GM23248 (cell line): ENCODE results near the gene CD1D. TPM values are rescaled to one million over a fixed set of nuclear protein-coding genes. Genes with fewer than 3 reads are reported as not detected.

Source experiments
- DNase-seq: peaks from one replicate; pipeline ENCODE4 v3.0.0-alpha.2; 2015
- H2AFZ ChIP-seq: fragments of 200-600 bp; sonication (generic); 2 replicates; pipeline ENCODE4 v1.6.1; 2016; ENCODE audit warnings: antibody characterized with exemption
- H3F3A ChIP-seq: fragments of 200-600 bp; sonication (generic); 2 replicates; pipeline ENCODE4 v1.6.1; 2016; ENCODE audit warnings: mild to moderate bottlenecking, antibody characterized with exemption, mixed run types; ENCODE audit not compliant: insufficient read depth
- H3K27ac ChIP-seq: fragments of 200-600 bp; sonication (generic); 2 replicates; pipeline ENCODE4 v1.5.1; 2016; ENCODE audit warnings: mild to moderate bottlenecking
- H3K27me3 ChIP-seq: fragments of 200-600 bp; sonication (generic); replicated peaks from 2 replicates; pipeline ENCODE4 v1.6.1; 2016; ENCODE audit warnings: mild to moderate bottlenecking; ENCODE audit not compliant: insufficient read depth
- H3K36me3 ChIP-seq: fragments of 200-600 bp; sonication (generic); 2 replicates; pipeline ENCODE4 v1.6.1; 2016; ENCODE audit warnings: low read depth, mild to moderate bottlenecking
- H3K4me1 ChIP-seq: fragments of 200-600 bp; sonication (generic); 2 replicates; pipeline ENCODE4 v1.6.1; 2016; ENCODE audit warnings: mild to moderate bottlenecking; ENCODE audit not compliant: insufficient read depth
- H3K4me2 ChIP-seq: fragments of 200-600 bp; sonication (generic); one replicate; pipeline ENCODE4 v1.6.1; 2016; ENCODE audit warnings: mild to moderate bottlenecking; ENCODE audit not compliant: unreplicated experiment
- H3K4me3 ChIP-seq: fragments of 200-600 bp; sonication (generic); 2 replicates; pipeline ENCODE4 v1.5.1; 2016; ENCODE audit warnings: mild to moderate bottlenecking
- H3K79me2 ChIP-seq: fragments of 200-600 bp; sonication (generic); 2 replicates; pipeline ENCODE4 v1.6.1; 2016; ENCODE audit warnings: mild to moderate bottlenecking; ENCODE audit not compliant: insufficient read depth
- H3K9ac ChIP-seq: fragments of 200-600 bp; sonication (generic); 2 replicates; pipeline ENCODE4 v1.6.1; 2016; ENCODE audit warnings: mild to moderate bottlenecking
- H3K9me2 ChIP-seq: fragments of 200-600 bp; sonication (generic); 2 replicates; pipeline ENCODE4 v1.6.1; 2016; ENCODE audit warnings: mixed run types, mild to moderate bottlenecking, moderate library complexity; ENCODE audit not compliant: insufficient read depth
- H3K9me3 ChIP-seq: fragments of 200-600 bp; sonication (generic); one replicate; pipeline ENCODE4 v1.6.1; 2017; ENCODE audit warnings: low read depth
- H4K20me1 ChIP-seq: fragments of 200-600 bp; sonication (generic); 2 replicates; pipeline ENCODE4 v1.6.0; 2016; ENCODE audit not compliant: insufficient read depth
- EZH2 ChIP-seq: fragments of 200-600 bp; sonication (generic); IDR thresholded peaks from 2 replicates; pipeline ENCODE4 v1.6.1; 2018; ENCODE audit warnings: antibody characterized with exemption, mild to moderate bottlenecking; ENCODE audit not compliant: insufficient read depth, poor library complexity, severe bottlenecking
- EZH2phosphoT487 ChIP-seq: fragments of 200-600 bp; sonication (generic); IDR thresholded peaks from 2 replicates; pipeline ENCODE4 v1.6.1; 2018; ENCODE audit warnings: antibody characterized with exemption, moderate library complexity, mild to moderate bottlenecking, low read depth; ENCODE audit not compliant: insufficient read depth
- WGBS, 2 experiments: methylation state at CpG; one replicate each; pipeline ENCODE4 v1.1.6; 2015 to 2017; ENCODE audit warnings: low lambda C conversion rate in 2 of 2, low coverage in 1 of 2; ENCODE audit errors: missing lambda C conversion rate in 2 of 2; 5-methylcytosine and 5-hydroxymethylcytosine counted together
- in situ Hi-C: fragments of 300-500 bp; cut with MboI; formaldehyde crosslinking; loops from 2 replicates; pipeline ENCODE4 v1.15.0; 2020
- polyA plus RNA-seq: library from polyadenylated mRNA; unstranded; fragments of >200 nt; fragmentation: Nextera tagmentation; extraction: Ambion mirVana; gene quantifications from 2 replicates; pipeline ENCODE4 v1.2.1, GENCODE V29; 2016
- total RNA-seq: library from RNA; depleted of rRNA; stranded (reverse); fragments of >200 nt; shearing (Covaris generic); gene quantifications from 2 replicates; pipeline ENCODE4 v1.2.3, GENCODE V29; 2014; rRNA removed

Gene CD1D
- total RNA-seq (not detected in 2 replicates), polyA plus RNA-seq (0.11 TPM in 1 of 2 replicates, not detected in the other)

DNA sequence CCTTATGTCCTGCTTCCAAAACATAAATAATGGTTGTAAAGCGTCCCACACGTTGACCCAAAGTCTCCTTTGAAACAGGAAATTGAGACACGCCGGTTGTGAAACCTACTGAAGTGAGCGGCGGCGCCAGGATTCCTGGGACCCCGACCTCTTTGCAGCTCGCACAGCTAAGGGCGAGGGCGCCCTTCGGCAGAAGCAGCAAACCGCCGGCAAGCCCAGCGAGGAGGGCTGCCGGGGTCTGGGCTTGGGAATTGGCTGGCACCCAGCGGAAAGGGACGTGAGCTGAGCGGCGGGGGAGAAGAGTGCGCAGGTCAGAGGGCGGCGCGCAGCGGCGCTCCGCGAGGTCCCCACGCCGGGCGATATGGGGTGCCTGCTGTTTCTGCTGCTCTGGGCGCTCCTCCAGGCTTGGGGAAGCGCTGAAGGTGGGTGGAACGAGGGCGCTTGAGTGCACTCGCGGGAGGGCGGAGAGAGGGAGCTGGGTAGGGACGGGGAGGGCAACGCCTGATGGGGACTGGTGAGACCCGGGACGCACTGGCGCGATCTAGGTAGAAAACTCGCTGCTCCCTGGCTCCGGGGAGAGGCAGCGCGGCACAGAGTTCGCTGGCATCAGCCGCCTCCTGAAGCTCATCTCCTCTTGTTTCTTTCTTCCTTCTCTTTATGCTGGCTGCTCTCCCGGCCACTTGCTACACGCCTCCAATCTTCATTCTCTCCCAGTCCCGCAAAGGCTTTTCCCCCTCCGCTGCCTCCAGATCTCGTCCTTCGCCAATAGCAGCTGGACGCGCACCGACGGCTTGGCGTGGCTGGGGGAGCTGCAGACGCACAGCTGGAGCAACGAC is at the start of gene CD1D:
CD1D (plus strand) TSS at position 155 of the 836 bp plus-strand sequence; CDS start at position 362, 207 bp downstream.
- peak; percentile 32 for DNase-seq
- Histone ChIP-seq H3K36me3 (no peaks in the 10 kb centered on the region), H3K9me2 (no peaks in the 10 kb centered on the region), H3K9me3 (no peaks in the 10 kb centered on the region), H3K27me3 (peaks cover 66% of the 10 kb centered on the region), H3K9ac (no peak within 1 kb of the TSS), H3K27ac (no peak within 1 kb of the TSS), H3K4me2 (peak within 1 kb of the TSS; percentile 88), H3K4me3 (peak within 1 kb of the TSS; percentile 69), H3K79me2 (no peaks in the 10 kb centered on the region), H2AFZ (peak within 1 kb of the TSS; percentile 74), H3F3A (no peaks in the 10 kb centered on the region), H4K20me1 (no peaks in the 10 kb centered on the region), H3K4me1 (no peaks in the 10 kb centered on the region)
- TF ChIP-seq EZH2 (no peak), EZH2phosphoT487 (no peak)
- WGBS, 2 experiments: 3% methylated on average over 51 of the region's 63 CpGs
- in situ Hi-C loops: no loop called here

DNA sequence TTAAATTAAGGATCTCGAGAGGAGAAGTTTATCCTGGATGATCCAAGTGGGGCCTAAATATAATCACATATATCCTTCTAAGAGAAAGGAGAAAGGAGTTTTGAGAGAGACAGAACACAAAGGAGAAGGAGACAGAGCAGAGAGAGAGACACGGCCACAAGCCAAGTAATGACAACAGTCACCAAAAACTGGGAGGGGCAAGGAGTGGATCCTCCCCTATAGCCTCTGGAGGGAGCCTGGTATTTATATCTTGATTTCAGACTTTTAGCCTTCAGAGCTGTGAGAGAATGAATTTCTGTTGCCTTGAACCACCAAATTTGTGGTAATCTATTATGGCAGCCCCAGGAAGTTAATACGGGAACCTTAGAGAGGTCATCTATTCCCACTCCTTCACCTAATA is 49.5 kb upstream of the CD1D start:
- Histone ChIP-seq H3K9ac (no peak overlapping the region), H3K4me3 (no peak overlapping the region), H2AFZ (no peak overlapping the region), H3K27me3 (peaks cover 4% of the 10 kb centered on the region; the same call in 1 of the 2 replicates), H3K9me2 (no peaks in the 10 kb centered on the region), H3K27ac (no peak overlapping the region), H3K4me2 (no peak overlapping the region), H3K79me2 (no peaks in the 10 kb centered on the region), H3K9me3 (no peaks in the 10 kb centered on the region), H3F3A (no peaks in the 10 kb centered on the region), H3K36me3 (no peaks in the 10 kb centered on the region), H4K20me1 (no peaks in the 10 kb centered on the region), H3K4me1 (no peaks in the 10 kb centered on the region)
- no peak for TF ChIP-seq EZH2phosphoT487
- TF ChIP-seq EZH2: no peak
- 45 to 49% methylated on average over 3 of the region's 3 CpGs for WGBS, 2 experiments
- no peak for DNase-seq
- in situ Hi-C loops: no loop called here

DNA sequence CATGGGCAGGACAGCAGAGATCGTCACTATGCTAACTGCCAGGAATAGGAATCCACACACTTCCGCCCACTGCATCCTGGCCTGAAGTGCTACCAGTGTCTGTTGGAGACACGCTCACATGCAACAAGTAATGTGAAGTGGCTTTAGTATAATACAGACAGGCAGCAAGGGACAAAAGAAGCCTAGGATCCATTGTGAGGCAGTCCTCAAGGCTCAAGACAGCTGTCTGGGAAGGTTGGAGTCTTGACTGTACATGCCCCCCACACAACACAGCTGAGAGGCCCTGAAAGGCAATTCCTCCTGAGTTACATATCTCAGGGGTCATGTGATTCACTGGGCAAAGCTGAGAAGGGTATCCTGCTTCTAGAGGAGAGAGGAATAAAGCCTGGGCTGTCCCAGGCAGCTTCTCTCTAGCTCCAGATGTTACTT is 39.9 kb upstream of the CD1D start:
- DNase-seq: no peak
- no peak overlapping the region for H3K4me3 ChIP-seq
- H2AFZ ChIP-seq: no peak overlapping the region
- WGBS, 2 experiments: 68 to 80% methylated on average over 3 of the region's 3 CpGs
- in situ Hi-C loops: no loop called here
- H3K4me2 ChIP-seq: no peak overlapping the region
- H3K9ac ChIP-seq: no peak overlapping the region
- TF ChIP-seq EZH2 (no peak), EZH2phosphoT487 (no peak)
- H3K36me3 ChIP-seq: no peaks in the 10 kb centered on the region
- H3K9me3 ChIP-seq: no peaks in the 10 kb centered on the region
- peaks cover 5% of the 10 kb centered on the region for H3F3A ChIP-seq
- no peaks in the 10 kb centered on the region for H4K20me1 ChIP-seq
- H3K4me1 ChIP-seq: peaks cover 5% of the 10 kb centered on the region; the same call in 1 of the 2 replicates
- H3K27me3 ChIP-seq: 0 out of 2 replicates have a peak, but pooled peaks cover 4% of the 10 kb centered on the region
- no peak overlapping the region for H3K27ac ChIP-seq
- H3K9me2 ChIP-seq: no peaks in the 10 kb centered on the region
- no peaks in the 10 kb centered on the region for H3K79me2 ChIP-seq

DNA sequence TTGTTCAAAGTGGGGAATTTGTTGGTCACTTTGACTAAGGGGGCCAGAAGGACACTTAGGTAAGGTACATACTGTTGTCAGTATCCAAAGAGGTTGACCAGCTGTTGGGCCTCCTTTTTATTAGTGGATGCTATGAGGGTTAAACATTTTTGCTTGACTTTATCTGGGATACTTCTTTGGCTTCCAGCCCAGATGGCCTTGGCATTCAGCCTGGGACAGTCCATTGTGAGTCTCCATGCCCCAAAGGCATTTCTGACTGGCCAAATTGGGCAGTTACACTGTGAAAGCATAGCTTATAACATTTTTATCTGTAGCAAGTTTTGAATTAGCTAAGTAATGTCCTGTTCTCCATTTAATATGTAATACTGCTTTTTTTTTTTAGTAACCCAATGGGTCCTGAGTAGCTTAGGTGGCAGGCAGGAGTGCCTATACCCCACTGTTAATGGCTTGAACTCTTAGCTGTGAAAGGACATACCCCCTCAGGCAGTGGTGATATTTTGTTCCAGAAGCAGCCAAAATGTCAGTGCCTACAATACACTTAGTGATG is 35.4 kb upstream of the CD1D start:
- Histone ChIP-seq H3K4me3 (no peak overlapping the region), H3K27ac (no peak overlapping the region), H3K9me3 (no peaks in the 10 kb centered on the region), H3K79me2 (no peaks in the 10 kb centered on the region), H4K20me1 (no peaks in the 10 kb centered on the region), H3K36me3 (no peaks in the 10 kb centered on the region), H3K4me1 (peaks cover 23% of the 10 kb centered on the region), H3F3A (peaks cover 5% of the 10 kb centered on the region), H3K4me2 (no peak overlapping the region), H2AFZ (no peak overlapping the region), H3K9ac (no peak overlapping the region), H3K9me2 (no peaks in the 10 kb centered on the region), H3K27me3 (no peaks in the 10 kb centered on the region)
- DNase-seq: peak; percentile 67
- in situ Hi-C loops: no loop called here
- no peak for TF ChIP-seq EZH2
- TF ChIP-seq EZH2phosphoT487: no peak
